ENCODE results near the gene SLX4.

The SLX4 gene

GRCh38 chr16:3607634-3608033 is 3.8 kb downstream of the SLX4 start:
- no peaks in the 10 kb centered on the region for H3K27me3 ChIP-seq (ENCODE audit: control insufficient read depth, insufficient read depth, low read length)
- no peaks in the 10 kb centered on the region for H3K36me3 ChIP-seq (ENCODE audit: control insufficient read depth, insufficient read depth, low read length)
- H3K27ac ChIP-seq = no peak overlapping the region
- H3K4me1 ChIP-seq = no peaks in the 10 kb centered on the region
- H3K79me2 ChIP-seq = peaks cover 6% of the 10 kb centered on the region
- no peaks in the 10 kb centered on the region for H3K9me3 ChIP-seq (ENCODE audit: control insufficient read depth, low read length)
- no peak for TF ChIP-seq CTCF (IDR thresholded peaks at IDR 0.05)
- H3K9ac ChIP-seq = no peak overlapping the region
- no peak overlapping the region for H2AFZ ChIP-seq
- H3K4me2 ChIP-seq (ENCODE audit: low read length) = no peak overlapping the region
- no peak overlapping the region for H3K4me3 ChIP-seq (ENCODE audit: low read depth, low read length)

GRCh38 chr16:3607161-3607560 is 4.2 kb downstream of the SLX4 start:
- Histone ChIP-seq H3K9me3 (ENCODE audit: control insufficient read depth, low read length) (no peaks in the 10 kb centered on the region), H3K4me2 (ENCODE audit: low read length) (no peak overlapping the region), H3K4me1 (no peaks in the 10 kb centered on the region), H3K27ac (no peak overlapping the region), H2AFZ (no peak overlapping the region), H3K36me3 (ENCODE audit: control insufficient read depth, insufficient read depth, low read length) (no peaks in the 10 kb centered on the region), H3K79me2 (peaks cover 5% of the 10 kb centered on the region), H3K9ac (no peak overlapping the region), H3K4me3 (ENCODE audit: low read depth, low read length) (no peak overlapping the region), H3K27me3 (ENCODE audit: control insufficient read depth, insufficient read depth, low read length) (no peaks in the 10 kb centered on the region)
- no peak for TF ChIP-seq CTCF (IDR thresholded peaks at IDR 0.05)

GRCh38 chr16:3606441-3606840 is 5.0 kb downstream of the SLX4 start:
- no peak overlapping the region for H3K4me2 ChIP-seq (ENCODE audit: low read length)
- H3K4me3 ChIP-seq (ENCODE audit: low read depth, low read length) = no peak overlapping the region
- H3K4me1 ChIP-seq = no peaks in the 10 kb centered on the region
- no peak for TF ChIP-seq CTCF (IDR thresholded peaks at IDR 0.05)
- H2AFZ ChIP-seq = no peak overlapping the region
- no peaks in the 10 kb centered on the region for H3K9me3 ChIP-seq (ENCODE audit: control insufficient read depth, low read length)
- H3K79me2 ChIP-seq = no peaks in the 10 kb centered on the region
- H3K36me3 ChIP-seq (ENCODE audit: control insufficient read depth, insufficient read depth, low read length) = no peaks in the 10 kb centered on the region
- H3K9ac ChIP-seq = no peak overlapping the region
- H3K27me3 ChIP-seq (ENCODE audit: control insufficient read depth, insufficient read depth, low read length) = no peaks in the 10 kb centered on the region
- no peak overlapping the region for H3K27ac ChIP-seq

GRCh38 chr16:3602320-3602653 is 9.1 kb downstream of the SLX4 start:
- no peaks in the 10 kb centered on the region for H3K4me1 ChIP-seq
- H3K27ac ChIP-seq = no peak overlapping the region
- H3K4me2 ChIP-seq (ENCODE audit: low read length) = no peak overlapping the region
- H3K9ac ChIP-seq = no peak overlapping the region
- H3K79me2 ChIP-seq = no peaks in the 10 kb centered on the region
- TF ChIP-seq CTCF (IDR thresholded peaks at IDR 0.05) = no peak
- no peaks in the 10 kb centered on the region for H3K36me3 ChIP-seq (ENCODE audit: control insufficient read depth, insufficient read depth, low read length)
- no peaks in the 10 kb centered on the region for H3K27me3 ChIP-seq (ENCODE audit: control insufficient read depth, insufficient read depth, low read length)
- no peak overlapping the region for H3K4me3 ChIP-seq (ENCODE audit: low read depth, low read length)
- no peaks in the 10 kb centered on the region for H3K9me3 ChIP-seq (ENCODE audit: control insufficient read depth, low read length)
- no peak overlapping the region for H2AFZ ChIP-seq

GRCh38 chr16:3601614-3602319 is 9.6 kb downstream of the SLX4 start:
- Histone ChIP-seq H3K9me3 (ENCODE audit: control insufficient read depth, low read length) (no peaks in the 10 kb centered on the region), H3K4me1 (no peaks in the 10 kb centered on the region), H3K27me3 (ENCODE audit: control insufficient read depth, insufficient read depth, low read length) (no peaks in the 10 kb centered on the region), H3K36me3 (ENCODE audit: control insufficient read depth, insufficient read depth, low read length) (no peaks in the 10 kb centered on the region), H3K9ac (no peak overlapping the region), H3K4me2 (ENCODE audit: low read length) (no peak overlapping the region), H3K27ac (no peak overlapping the region), H2AFZ (no peak overlapping the region), H3K4me3 (ENCODE audit: low read depth, low read length) (no peak overlapping the region), H3K79me2 (no peaks in the 10 kb centered on the region)
- no peak for TF ChIP-seq CTCF (IDR thresholded peaks at IDR 0.05)

Data from parathyroid adenoma (tissue), 2 donors.